ENCODE results near the gene PRKAR2B. TPM values are rescaled to one million over a fixed set of nuclear protein-coding genes. Genes with fewer than 3 reads are reported as not detected.

The PRKAR2B gene
- total and polyA plus RNA-seq, 11 donors, result 7.0 to 50.6 (median 18.5) TPM

DNA sequence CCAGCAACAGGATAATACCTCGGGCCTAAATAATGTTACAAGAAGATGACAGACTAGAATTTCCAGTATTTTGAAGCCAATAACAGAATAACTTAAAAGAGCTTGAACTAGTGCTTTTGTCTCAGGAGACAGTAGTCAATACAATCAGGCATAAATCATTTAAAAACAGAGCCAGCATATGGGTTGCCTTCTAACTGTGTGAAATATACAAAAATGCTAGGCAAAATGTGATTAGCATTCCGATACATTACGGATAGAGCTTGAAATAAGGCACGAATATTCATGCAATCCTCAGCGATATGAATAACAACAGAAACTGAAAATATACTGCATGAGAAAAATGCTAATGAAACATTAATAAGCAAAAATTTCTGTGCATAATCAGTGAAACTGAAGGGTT, 18.3 kb upstream of the PRKAR2B start:
- WGBS, 4 donors, result 94 to 95% (median 95%) methylated on average over 5 of the region's 5 CpGs
- Histone ChIP-seq H3K27me3 (no peaks in the 10 kb centered on the region), H3K27ac (peak overlapping the region in 1 of 12 donors; percentile 34), H3K4me1 (peaks cover 0 to 31% (median 6%) of the 10 kb centered on the region in 12 donors), H3K36me3 (no peaks in the 10 kb centered on the region), H3K4me3 (no peak overlapping the region), H3K9me3 (peaks cover 0 to 17% (median 0%) of the 10 kb centered on the region in 12 donors)
- TF ChIP-seq POLR2A (IDR thresholded peaks at IDR 0.05), result no peak
- TF ChIP-seq, protein P1, sequence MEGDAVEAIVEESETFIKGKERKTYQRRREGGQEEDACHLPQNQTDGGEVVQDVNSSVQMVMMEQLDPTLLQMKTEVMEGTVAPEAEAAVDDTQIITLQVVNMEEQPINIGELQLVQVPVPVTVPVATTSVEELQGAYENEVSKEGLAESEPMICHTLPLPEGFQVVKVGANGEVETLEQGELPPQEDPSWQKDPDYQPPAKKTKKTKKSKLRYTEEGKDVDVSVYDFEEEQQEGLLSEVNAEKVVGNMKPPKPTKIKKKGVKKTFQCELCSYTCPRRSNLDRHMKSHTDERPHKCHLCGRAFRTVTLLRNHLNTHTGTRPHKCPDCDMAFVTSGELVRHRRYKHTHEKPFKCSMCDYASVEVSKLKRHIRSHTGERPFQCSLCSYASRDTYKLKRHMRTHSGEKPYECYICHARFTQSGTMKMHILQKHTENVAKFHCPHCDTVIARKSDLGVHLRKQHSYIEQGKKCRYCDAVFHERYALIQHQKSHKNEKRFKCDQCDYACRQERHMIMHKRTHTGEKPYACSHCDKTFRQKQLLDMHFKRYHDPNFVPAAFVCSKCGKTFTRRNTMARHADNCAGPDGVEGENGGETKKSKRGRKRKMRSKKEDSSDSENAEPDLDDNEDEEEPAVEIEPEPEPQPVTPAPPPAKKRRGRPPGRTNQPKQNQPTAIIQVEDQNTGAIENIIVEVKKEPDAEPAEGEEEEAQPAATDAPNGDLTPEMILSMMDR (IDR thresholded peaks at IDR 0.05), result no peak
- intact Hi-C loops (cut with DNase I), result no loop called here
- ATAC-seq, result no peak
- DNase-seq, result no peak

DNA sequence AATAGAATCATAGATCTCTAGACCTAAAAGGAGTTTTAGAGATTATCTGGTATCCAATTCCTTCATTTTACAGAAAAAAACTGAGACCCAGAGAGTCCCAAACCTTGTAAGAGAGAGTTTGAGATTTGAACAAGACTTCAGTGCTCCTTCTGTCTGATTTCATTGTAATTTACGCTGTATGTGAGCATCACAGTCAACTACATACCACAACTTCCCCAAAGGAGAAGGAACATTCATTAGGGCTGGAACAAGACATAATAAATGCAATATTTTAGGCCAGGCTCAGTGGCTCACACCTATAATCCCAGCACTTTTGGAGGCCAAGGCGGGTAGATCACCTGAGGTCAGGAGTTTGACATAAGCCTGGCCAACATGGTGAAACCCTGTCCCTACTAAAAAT, 17.3 kb upstream of the PRKAR2B start:
- ATAC-seq (no peak), DNase-seq (no peak)
- TF ChIP-seq, protein P1 (IDR thresholded peaks at IDR 0.05), result no peak
- no peak for TF ChIP-seq POLR2A (IDR thresholded peaks at IDR 0.05)
- Histone ChIP-seq H3K27ac (peak overlapping the region in 1 of 12 donors; percentile 57), H3K4me3 (no peak overlapping the region), H3K4me1 (peaks cover 0 to 31% (median 6%) of the 10 kb centered on the region in 12 donors), H3K36me3 (no peaks in the 10 kb centered on the region), H3K9me3 (peaks cover 0 to 17% (median 0%) of the 10 kb centered on the region in 12 donors), H3K27me3 (no peaks in the 10 kb centered on the region)
- intact Hi-C loops (cut with DNase I), result no loop called here
- WGBS, 4 donors, result 87 to 96% (median 92%) methylated on average over 2 of the region's 2 CpGs

DNA sequence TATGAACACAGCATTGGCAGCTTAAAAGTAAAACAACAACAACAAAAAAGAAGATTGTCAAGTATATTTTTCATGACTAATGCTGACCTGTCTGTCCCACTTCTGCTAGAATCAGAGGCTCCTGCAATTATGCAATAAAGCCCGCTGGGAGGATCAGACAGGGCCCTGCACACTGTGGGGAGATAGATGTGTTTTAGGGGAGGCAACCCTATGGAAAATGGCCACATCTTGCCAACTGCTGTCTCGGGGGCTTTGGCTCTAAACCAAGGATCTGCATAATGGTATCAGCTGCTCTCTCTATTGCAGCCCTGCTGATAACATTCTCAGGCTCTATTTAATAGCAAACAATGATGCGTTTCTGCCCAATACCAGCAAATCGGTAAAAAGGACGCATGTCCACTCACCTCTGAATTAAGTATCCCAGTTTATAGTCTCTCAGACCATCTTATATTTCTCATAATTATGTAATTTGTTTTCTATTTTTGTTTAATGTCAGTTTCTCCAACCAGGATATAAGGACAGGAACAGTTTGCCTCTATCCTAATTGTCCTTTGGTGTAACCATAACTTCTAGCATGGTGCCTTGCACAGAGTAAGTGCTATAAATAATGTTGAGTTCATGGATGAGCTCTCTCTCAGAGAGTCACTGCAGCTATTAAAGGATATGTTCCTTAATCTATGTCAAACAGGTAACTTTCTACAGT, 15.3 kb upstream of the PRKAR2B start:
- Histone ChIP-seq H3K9me3 (no peaks in the 10 kb centered on the region), H3K4me3 (no peak overlapping the region), H3K27ac (peak overlapping the region in 1 of 12 donors; percentile 8), H3K36me3 (no peaks in the 10 kb centered on the region), H3K27me3 (no peaks in the 10 kb centered on the region), H3K4me1 (peaks cover 0 to 31% (median 6%) of the 10 kb centered on the region in 12 donors)
- WGBS, 4 donors, result 53 to 66% (median 60%) methylated on average over 5 of the region's 5 CpGs
- ATAC-seq (peak; percentile 62 to 77 (median 66)), DNase-seq (no peak)
- TF ChIP-seq, protein P1 (IDR thresholded peaks at IDR 0.05), result no peak
- no peak for TF ChIP-seq POLR2A (IDR thresholded peaks at IDR 0.05)
- intact Hi-C loops (cut with DNase I), result no loop called here

DNA sequence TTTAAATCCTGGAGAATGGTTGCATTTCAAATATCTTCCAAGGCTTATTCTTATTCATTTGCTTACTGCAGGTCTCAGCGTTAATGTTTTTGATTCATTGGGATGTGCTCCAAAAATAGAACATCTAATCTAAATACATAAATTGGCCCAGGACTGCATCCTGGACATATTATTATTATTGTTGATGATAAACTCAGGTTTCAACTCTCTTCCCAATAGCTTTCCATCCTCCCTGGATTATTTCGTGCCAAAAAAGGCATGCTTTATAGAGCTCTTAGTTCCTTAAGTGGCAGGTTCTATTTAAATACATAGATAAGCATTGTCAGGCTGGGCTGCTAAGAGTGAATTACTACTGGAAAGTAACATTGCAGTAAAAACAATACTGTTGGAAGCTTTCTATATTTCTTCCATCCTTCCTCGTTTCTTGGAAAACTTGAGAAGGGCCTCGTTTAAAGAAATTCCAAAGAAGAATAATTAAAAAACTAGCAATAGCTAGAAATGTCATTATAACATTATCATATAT, 14.7 kb upstream of the PRKAR2B start:
- TF ChIP-seq POLR2A (IDR thresholded peaks at IDR 0.05), result no peak
- TF ChIP-seq, protein P1 (IDR thresholded peaks at IDR 0.05), result no peak
- intact Hi-C loops (cut with DNase I), result no loop called here
- ATAC-seq, result peak in 1 of 4 donors; percentile 60
- 33 to 38% (median 36%) methylated on average over 4 of the region's 4 CpGs for WGBS, 4 donors
- no peaks in the 10 kb centered on the region for H3K27me3 ChIP-seq
- H3K36me3 ChIP-seq, result no peaks in the 10 kb centered on the region
- H3K9me3 ChIP-seq, result no peaks in the 10 kb centered on the region
- DNase-seq, result no peak
- no peak overlapping the region for H3K4me3 ChIP-seq
- H3K4me1 ChIP-seq, result peaks cover 0 to 31% (median 6%) of the 10 kb centered on the region in 12 donors
- H3K27ac ChIP-seq, result peak overlapping the region in 1 of 12 donors; percentile 8

Data from heart left ventricle (tissue), 16 donors.